ENCODE data around the gene MRO. TPM values are rescaled to one million over a fixed set of nuclear protein-coding genes. Genes with fewer than 3 reads are reported as not detected.

MRO gene
- total RNA-seq, 6 experiments from 2014 or later = 2.2 to 14.8 (median 2.7) TPM

GRCh38 chr18:50832754-50833153 is 12.9 kb upstream of the MRO start:
- 81% methylated on average over 2 of the region's 2 CpGs for WGBS (ENCODE audit: insufficient coverage, low coverage, low lambda C conversion rate, missing lambda C conversion rate)

GRCh38 chr18:50830544-50830943 is 10.7 kb upstream of the MRO start:
- H3K9me3 ChIP-seq = no peaks in the 10 kb centered on the region
- peak overlapping the region in 1 of 3 donors; percentile 8 for H3K27ac ChIP-seq
- no peaks in the 10 kb centered on the region for H3K4me1 ChIP-seq
- H3K36me3 ChIP-seq = no peaks in the 10 kb centered on the region
- DNase-seq (no peak), ATAC-seq (peak; percentile 53 to 79 (median 72))
- 80% methylated on average over 4 of the region's 5 CpGs for WGBS (ENCODE audit: insufficient coverage, low coverage, low lambda C conversion rate, missing lambda C conversion rate)
- no peaks in the 10 kb centered on the region for H3K27me3 ChIP-seq
- TF ChIP-seq CTCF (IDR thresholded peaks at IDR 0.05) (no peak), POLR2A (IDR thresholded peaks at IDR 0.05) (no peak)
- intact Hi-C loops (cut with DNase I) = no loop called here
- no peak overlapping the region for H3K4me3 ChIP-seq

More at GRCh38 chr18:50832754-50833153, 12.9 kb upstream of the MRO start:
- no peaks in the 10 kb centered on the region for H3K36me3 ChIP-seq
- no peak for TF ChIP-seq POLR2A (IDR thresholded peaks at IDR 0.05)
- TF ChIP-seq CTCF (IDR thresholded peaks at IDR 0.05) = no peak
- no peaks in the 10 kb centered on the region for H3K27me3 ChIP-seq
- intact Hi-C loops (cut with DNase I) = no loop called here
- H3K9me3 ChIP-seq = no peaks in the 10 kb centered on the region
- no peaks in the 10 kb centered on the region for H3K4me1 ChIP-seq
- no peak overlapping the region for H3K4me3 ChIP-seq
- no peak overlapping the region for H3K27ac ChIP-seq
- no peak for DNase-seq
- ATAC-seq = no peak

GRCh38 chr18:50829644-50830043 is 9.8 kb upstream of the MRO start:
- ATAC-seq (no peak), DNase-seq (no peak)
- TF ChIP-seq CTCF (IDR thresholded peaks at IDR 0.05) = no peak
- TF ChIP-seq POLR2A (IDR thresholded peaks at IDR 0.05) = no peak
- WGBS (ENCODE audit: insufficient coverage, low coverage, low lambda C conversion rate, missing lambda C conversion rate) = 79% methylated on average over 5 of the region's 5 CpGs
- Histone ChIP-seq H3K9me3 (no peaks in the 10 kb centered on the region), H3K27me3 (no peaks in the 10 kb centered on the region), H3K4me1 (no peaks in the 10 kb centered on the region), H3K4me3 (no peak overlapping the region), H3K36me3 (no peaks in the 10 kb centered on the region), H3K27ac (no peak overlapping the region)
- intact Hi-C loops (cut with DNase I) = no loop called here

GRCh38 chr18:50826027-50826426 is 6.2 kb upstream of the MRO start:
- intact Hi-C loops (cut with DNase I) = no loop called here
- no peaks in the 10 kb centered on the region for H3K4me1 ChIP-seq
- H3K27ac ChIP-seq = no peak overlapping the region
- no peaks in the 10 kb centered on the region for H3K9me3 ChIP-seq
- H3K36me3 ChIP-seq = no peaks in the 10 kb centered on the region
- no peaks in the 10 kb centered on the region for H3K27me3 ChIP-seq
- WGBS (ENCODE audit: insufficient coverage, low coverage, low lambda C conversion rate, missing lambda C conversion rate) = 88% methylated on average over 5 of the region's 5 CpGs
- TF ChIP-seq POLR2A (IDR thresholded peaks at IDR 0.05) = no peak
- TF ChIP-seq CTCF (IDR thresholded peaks at IDR 0.05) = no peak
- DNase-seq (no peak), ATAC-seq (no peak)
- H3K4me3 ChIP-seq = no peak overlapping the region

- intact Hi-C loops (cut with DNase I) = no loop called here
- WGBS (ENCODE audit: insufficient coverage, low coverage, low lambda C conversion rate, missing lambda C conversion rate) = 76% methylated on average over 2 of the region's 2 CpGs
- no peak for DNase-seq
- Histone ChIP-seq H3K27ac (no peak overlapping the region), H3K36me3 (no peaks in the 10 kb centered on the region), H3K4me3 (no peak overlapping the region), H3K9me3 (no peaks in the 10 kb centered on the region), H3K4me1 (peaks cover 0 to under 1% (median 0%) of the 10 kb centered on the region in 4 donors), H3K27me3 (no peaks in the 10 kb centered on the region)
- TF ChIP-seq CTCF (IDR thresholded peaks at IDR 0.05) = no peak
- no peak for TF ChIP-seq POLR2A (IDR thresholded peaks at IDR 0.05)
- no peak for ATAC-seq
These were observed 5.8 kb upstream of the MRO start for GRCh38 chr18:50825621-50826020.

Measured in right lobe of liver (tissue), 6 donors.